Motor neuron (in vitro differentiated cells): ENCODE measurements around the gene KRTAP3-1. TPM values are rescaled to one million over a fixed set of nuclear protein-coding genes. Genes with fewer than 3 reads are reported as not detected.

Source experiments
- ATAC-seq, 8 experiments: fragments of 200-7000 bp; cut with Tn5 transposase; replicated peaks in 6 of 8; 2 replicates each; pipeline ENCODE4 v1.8.0; 2021; ENCODE audit warnings: mild to moderate bottlenecking in 8 of 8, moderate library complexity in 8 of 8
- H3K27ac ChIP-seq, 2 donors: fragments of 250-450 bp; sonication (Bioruptor Pico); 2 replicates each; pipeline ENCODE4 v1.9.0; 2021; ENCODE audit warnings: antibody characterized with exemption in 2 of 2, mild to moderate bottlenecking in 2 of 2, moderate library complexity in 1 of 2
- H3K4me1 ChIP-seq, 2 donors: fragments of 250-450 bp; sonication (Bioruptor Pico); replicated peaks in 1 of 2; 2 replicates each; pipeline ENCODE4 v1.6.1; 2021; ENCODE audit warnings: antibody characterized with exemption in 2 of 2, mild to moderate bottlenecking in 2 of 2, moderate library complexity in 1 of 2
- H3K4me3 ChIP-seq, 5 donors: fragments of 250-450 bp; sonication (Bioruptor Pico); 2 replicates each; pipeline ENCODE4 v1.9.0; 2021; ENCODE audit warnings: antibody characterized with exemption in 5 of 5, mild to moderate bottlenecking in 5 of 5, moderate library complexity in 4 of 5
- WGBS, 10 experiments: fragments of 450-650 bp; shearing (Covaris generic); methylation state at CpG; one replicate each; pipeline ENCODE4 v1.0.0; 2022; 5-methylcytosine and 5-hydroxymethylcytosine counted together
- in situ Hi-C, 9 experiments: fragments of 400-800 bp; cut with MboI; loops; one replicate each; pipeline ENCODE4 v1.15.0; 2021; ENCODE audit warnings: low sequenced_read_pairs in 9 of 9, low pct_unique_long_range_greater_than_20kb in 2 of 9; ENCODE audit not compliant: unreplicated experiment in 9 of 9
- total RNA-seq, 8 experiments: library from RNA; unstranded; fragments of 300-600 nt; gene quantifications; 2 replicates each; pipeline versions ENCODE4 v1.2.3 to v1.2.4, GENCODE V29; 2022

KRTAP3-1 gene
- total RNA-seq, 8 experiments from 2014 or later: not detected

- Histone ChIP-seq H3K27ac (no peak overlapping the region), H3K4me1 (no peaks in the 10 kb centered on the region), H3K4me3 (no peak overlapping the region)
- in situ Hi-C loops: no loop called here
- 20 to 92% (median 64%) methylated on average over 1 to 7 of the region's 8 CpGs; no CpG with 5 or more reads in 2 of the 10 experiments for WGBS, 10 experiments
- ATAC-seq: no peak
Measured at GRCh38 chr17:40986920-40987319, 22.0 kb downstream of the KRTAP3-1 start.

GRCh38 chr17:40984226-40984625, 24.7 kb downstream of the KRTAP3-1 start, which contains the start of gene KRT40:
TSS of gene KRT40 (minus strand) at chr17:40984326. CDS start at chr17:40984273, 53 bp downstream.
- Histone ChIP-seq H3K4me1 (no peaks in the 10 kb centered on the region), H3K4me3 (no peak within 1 kb of the TSS), H3K27ac (no peak within 1 kb of the TSS)
- 4 to 90% (median 56%) methylated on average over 1 to 3 of the region's 3 CpGs; no CpG with 5 or more reads in 2 of the 10 experiments for WGBS, 10 experiments
- no peak for ATAC-seq
- in situ Hi-C loops: no loop called here

- in situ Hi-C loops: no loop called here
- Histone ChIP-seq H3K27ac (no peak overlapping the region), H3K4me3 (no peak overlapping the region), H3K4me1 (no peaks in the 10 kb centered on the region)
- no peak for ATAC-seq
- 30 to 87% (median 45%) methylated on average over 1 to 5 of the region's 5 CpGs; no CpG with 5 or more reads in 1 of the 10 experiments for WGBS, 10 experiments
Measured at GRCh38 chr17:40981115-40981514, 27.8 kb downstream of the KRTAP3-1 start.

GRCh38 chr17:40980596-40980995, 28.3 kb downstream of the KRTAP3-1 start:
- Histone ChIP-seq H3K4me3 (no peak overlapping the region), H3K4me1 (no peaks in the 10 kb centered on the region), H3K27ac (no peak overlapping the region)
- in situ Hi-C loops: no loop called here
- peak in 6 of 8 experiments; percentile 28 to 69 (median 54) for ATAC-seq
- WGBS, 10 experiments: 27 to 88% (median 60%) methylated on average over 1 to 6 of the region's 8 CpGs; no CpG with 5 or more reads in 3 of the 10 experiments

GRCh38 chr17:40980117-40980516, 28.8 kb downstream of the KRTAP3-1 start:
- H3K4me1 ChIP-seq: no peaks in the 10 kb centered on the region
- no peak overlapping the region for H3K27ac ChIP-seq
- 69 to 100% (median 88%) methylated on average over 1 to 3 of the region's 3 CpGs; no CpG with 5 or more reads in 2 of the 10 experiments for WGBS, 10 experiments
- no peak overlapping the region for H3K4me3 ChIP-seq
- in situ Hi-C loops: no loop called here
- no peak for ATAC-seq

GRCh38 chr17:40978575-40979151, 30.3 kb downstream of the KRTAP3-1 start:
- ATAC-seq: no peak
- Histone ChIP-seq H3K4me3 (no peak overlapping the region), H3K27ac (no peak overlapping the region), H3K4me1 (no peaks in the 10 kb centered on the region)
- WGBS, 10 experiments: 0 to 97% (median 80%) methylated on average over 1 to 7 of the region's 13 CpGs; no CpG with 5 or more reads in 3 of the 10 experiments
- in situ Hi-C loops: no loop called here

GRCh38 chr17:40975516-40975915, 33.4 kb downstream of the KRTAP3-1 start:
- H3K4me1 ChIP-seq: no peaks in the 10 kb centered on the region
- in situ Hi-C loops: no loop called here
- no peak overlapping the region for H3K4me3 ChIP-seq
- ATAC-seq: no peak
- H3K27ac ChIP-seq: no peak overlapping the region

- ATAC-seq: no peak
- in situ Hi-C loops: no loop called here
- 8 to 100% (median 81%) methylated on average over 1 to 3 of the region's 3 CpGs; no CpG with 5 or more reads in 3 of the 10 experiments for WGBS, 10 experiments
- Histone ChIP-seq H3K4me3 (no peak overlapping the region), H3K27ac (no peak overlapping the region), H3K4me1 (no peaks in the 10 kb centered on the region)
Measured at GRCh38 chr17:40974366-40974765, 34.6 kb downstream of the KRTAP3-1 start.

- H3K27ac ChIP-seq: no peak overlapping the region
- in situ Hi-C loops: no loop called here
- no peaks in the 10 kb centered on the region for H3K4me1 ChIP-seq
- ATAC-seq: no peak
- no peak overlapping the region for H3K4me3 ChIP-seq
- WGBS, 10 experiments: 43 to 83% (median 80%) methylated on average over 1 of the region's 1 CpG; no CpG with 5 or more reads in 7 of the 10 experiments
Measured at GRCh38 chr17:40967582-40967981, 41.3 kb downstream of the KRTAP3-1 start.

GRCh38 chr17:40966848-40967247, 42.1 kb downstream of the KRTAP3-1 start, which contains the start of gene KRT39:
TSS of gene KRT39 (minus strand) at chr17:40966948. CDS start at chr17:40966856, 92 bp downstream.
- in situ Hi-C loops: no loop called here
- Histone ChIP-seq H3K27ac (no peak within 1 kb of the TSS), H3K4me1 (no peaks in the 10 kb centered on the region), H3K4me3 (no peak within 1 kb of the TSS)
- WGBS, 10 experiments: 20 to 100% (median 55%) methylated on average over 1 of the region's 1 CpG; no CpG with 5 or more reads in 6 of the 10 experiments
- ATAC-seq: no peak

- 20 to 100% (median 100%) methylated on average over 1 of the region's 1 CpG; no CpG with 5 or more reads in 3 of the 10 experiments for WGBS, 10 experiments
- no peak overlapping the region for H3K27ac ChIP-seq
- in situ Hi-C loops: no loop called here
- no peak overlapping the region for H3K4me3 ChIP-seq
- peak in 3 of 8 experiments; percentile 22 to 59 (median 32) for ATAC-seq
- H3K4me1 ChIP-seq: no peaks in the 10 kb centered on the region
Measured at GRCh38 chr17:40963838-40964237, 45.1 kb downstream of the KRTAP3-1 start.

GRCh38 chr17:40962059-40962561, 46.8 kb downstream of the KRTAP3-1 start:
- ATAC-seq: no peak
- 20 to 100% (median 83%) methylated on average over 1 to 4 of the region's 4 CpGs; no CpG with 5 or more reads in 1 of the 10 experiments for WGBS, 10 experiments
- H3K4me3 ChIP-seq: no peak overlapping the region
- H3K27ac ChIP-seq: no peak overlapping the region
- H3K4me1 ChIP-seq: peaks cover 7 to 10% of the 10 kb centered on the region in 2 donors
- in situ Hi-C loops: no loop called here

- ATAC-seq: no peak
- in situ Hi-C loops: no loop called here
- no peak overlapping the region for H3K4me3 ChIP-seq
- 10 to 83% (median 69%) methylated on average over 1 of the region's 1 CpG; no CpG with 5 or more reads in 2 of the 10 experiments for WGBS, 10 experiments
- peaks cover 12 to 15% of the 10 kb centered on the region in 2 donors for H3K4me1 ChIP-seq
- no peak overlapping the region for H3K27ac ChIP-seq
Measured at GRCh38 chr17:40961591-40961990, 47.3 kb downstream of the KRTAP3-1 start.

- in situ Hi-C loops: no loop called here
- H3K4me3 ChIP-seq: no peak overlapping the region
- WGBS, 10 experiments: 45 to 100% (median 85%) methylated on average over 1 to 10 of the region's 10 CpGs
- ATAC-seq: no peak
- no peak overlapping the region for H3K27ac ChIP-seq
- peaks cover 15 to 18% of the 10 kb centered on the region in 2 donors for H3K4me1 ChIP-seq
Measured at GRCh38 chr17:40960144-40960543, 48.8 kb downstream of the KRTAP3-1 start.
